T-helper 1 cell treated with Interleukin-12 subunit alpha and Interleukin-12 subunit beta and Interleukin-4 antibody, amounts not matched to agents 30 ng/mL and 1 ng/mL, for 36 hours (primary cell): Measurements from ENCODE around the gene OR4A47. TPM values are rescaled to one million over a fixed set of nuclear protein-coding genes. Genes with fewer than 3 reads are reported as not detected.
"Not testable (repeated sequence)": the region's sequence is repeated elsewhere in the genome, so short reads cannot be mapped to it uniquely, and the experiment has no call there.

ENCODE experiments used
- intact Hi-C: fragments of 100-400 bp; cut with micrococcal nuclease; formaldehyde crosslinking; loops from one replicate; pipeline ENCODE4 v1.15.1; 2024
- total RNA-seq: library from RNA; stranded (reverse); gene quantifications from 2 replicates; pipeline ENCODE4 v1.2.3, GENCODE V29; 2022

The OR4A47 gene
- not detected in 2 replicates for total RNA-seq

GRCh38 chr11:48488493-48488892 is at the start of gene OR4A47:
TSS of gene OR4A47 (plus strand) at chr11:48488793. CDS start at chr11:48488793, 0 bp downstream.
- intact Hi-C loops = not testable (repeated sequence)

- intact Hi-C loops = not testable (repeated sequence)
These were observed 32.7 kb upstream of the OR4A47 start for GRCh38 chr11:48455909-48456308.

GRCh38 chr11:48473966-48474365 is 14.6 kb upstream of the OR4A47 start:
- intact Hi-C loops = not testable (repeated sequence)

- intact Hi-C loops = not testable (repeated sequence)
These were observed 13.9 kb upstream of the OR4A47 start for GRCh38 chr11:48474703-48475102.

- intact Hi-C loops = not testable (repeated sequence)
These were observed 17.6 kb downstream of the OR4A47 start for GRCh38 chr11:48506169-48506568.

- intact Hi-C loops = no loop called here
These were observed 50.4 kb downstream of the OR4A47 start for GRCh38 chr11:48538991-48539390.

Other genes starting within 250 kb of the OR4A47 start
- not detected in 2 replicates for gene OR4X2, start 243.7 kb upstream of the OR4A47 start, total RNA-seq
- gene OR4X1, start 224.9 kb upstream of the OR4A47 start, total RNA-seq = not detected in 2 replicates
- not detected in 2 replicates for gene OR4S1, start 182.6 kb upstream of the OR4A47 start, total RNA-seq
- not detected in 2 replicates for gene OR4C3, start 163.9 kb upstream of the OR4A47 start, total RNA-seq
- not detected in 2 replicates for gene OR4C5, start 122.3 kb upstream of the OR4A47 start, total RNA-seq